HepG2 (cell line): ENCODE data around the gene ZNF883. TPM values are rescaled to one million over a fixed set of nuclear protein-coding genes. Genes with fewer than 3 reads are reported as not detected.

Experiments used
- ARNT ChIP-seq: fragments of 450-650 bp; IDR thresholded peaks from 2 replicates; pipeline ENCODE4 v1.6.1; 2017
- ATF7 ChIP-seq, 2 experiments: fragments of 450-650 bp in 1 of 2; sonication (generic) in 1 of 2; formaldehyde crosslinking in 1 of 2; IDR thresholded peaks; 2 replicates each; pipeline versions ENCODE4 v1.4.0 to v1.6.1; 2016 to 2020; ENCODE audit warnings: antibody characterized with exemption in 1 of 2, mild to moderate bottlenecking in 1 of 2, missing genetic modification reagents in 1 of 2
- BORCS8-MEF2B ChIP-seq: sonication (generic); formaldehyde crosslinking; IDR thresholded peaks from 2 replicates; pipeline ENCODE4 v1.8.0; 2022; ENCODE audit warnings: mild to moderate bottlenecking, missing genetic modification reagents
- CEBPB ChIP-seq: IDR thresholded peaks from 2 replicates; pipeline ENCODE4 v1.6.1; 2011; ENCODE audit warnings: low read depth, low read length, improper control_type of control experiment, borderline replicate concordance
- GLMP ChIP-seq: sonication (generic); formaldehyde crosslinking; IDR thresholded peaks from 2 replicates; pipeline ENCODE4 v1.9.0; 2021; ENCODE audit warnings: missing genetic modification reagents, mild to moderate bottlenecking, borderline replicate concordance
- KMT2A ChIP-seq: sonication (generic); formaldehyde crosslinking; IDR thresholded peaks from 2 replicates; pipeline ENCODE4 v1.4.0; 2020; ENCODE audit warnings: missing genetic modification reagents
- KMT2B ChIP-seq: IDR thresholded peaks from 2 replicates; pipeline ENCODE4 v1.6.1; 2016; ENCODE audit warnings: missing genetic modification reagents, missing compliant biosample characterization
- MTF2 ChIP-seq: sonication (generic); formaldehyde crosslinking; IDR thresholded peaks from 2 replicates; pipeline ENCODE4 v1.5.0; 2020; ENCODE audit warnings: missing genetic modification reagents, borderline replicate concordance
- NFYC ChIP-seq: IDR thresholded peaks from 2 replicates; pipeline ENCODE4 v1.6.1; 2016; ENCODE audit warnings: missing genetic modification reagents, missing compliant biosample characterization
- PAXIP1 ChIP-seq: sonication (generic); formaldehyde crosslinking; conservative IDR thresholded peaks from 2 replicates; pipeline ENCODE4 v1.4.0; 2020; ENCODE audit warnings: mild to moderate bottlenecking, missing genetic modification reagents, moderate library complexity
- STAT5B ChIP-seq: sonication (generic); formaldehyde crosslinking; IDR thresholded peaks from 2 replicates; pipeline ENCODE4 v1.4.0; 2020; ENCODE audit warnings: missing genetic modification reagents
- STAT6 ChIP-seq: sonication (generic); formaldehyde crosslinking; IDR thresholded peaks from 2 replicates; pipeline ENCODE4 v1.4.0; 2020; ENCODE audit warnings: missing genetic modification reagents, mild to moderate bottlenecking, borderline replicate concordance
- TBX2 ChIP-seq: sonication (generic); formaldehyde crosslinking; IDR thresholded peaks from 2 replicates; pipeline ENCODE4 v1.5.0; 2020; ENCODE audit warnings: missing genetic modification reagents, mild to moderate bottlenecking, borderline replicate concordance
- TP53 ChIP-seq: sonication (generic); formaldehyde crosslinking; conservative IDR thresholded peaks from 2 replicates; pipeline ENCODE4 v1.4.0; 2020; ENCODE audit warnings: missing genetic modification reagents
- ZBTB33 ChIP-seq: sonication (generic); formaldehyde crosslinking; IDR thresholded peaks from 2 replicates; pipeline ENCODE4 v1.4.0; 2020; ENCODE audit warnings: missing genetic modification reagents
- ZMYM2 ChIP-seq: sonication (generic); formaldehyde crosslinking; IDR thresholded peaks from 2 replicates; pipeline ENCODE4 v1.8.0; 2022; ENCODE audit warnings: mild to moderate bottlenecking, missing genetic modification reagents
- ZNF549 ChIP-seq: sonication (generic); formaldehyde crosslinking; IDR thresholded peaks from 2 replicates; pipeline ENCODE4 v1.5.0; 2020; ENCODE audit warnings: missing genetic modification reagents
- ZNF678 ChIP-seq: sonication (generic); formaldehyde crosslinking; IDR thresholded peaks from 2 replicates; pipeline ENCODE4 v1.4.0; 2020; ENCODE audit warnings: mild to moderate bottlenecking, missing genetic modification reagents
- polyA plus RNA-seq, 8 experiments: library from polyadenylated mRNA; depleted of rRNA in 3 of 8; stranded (reverse) in 7 of 8; unstranded in 1 of 8; fragments of >200 nt; fragmentation: Illumina TruSeq in 4 of 8; extraction: Trizol in 4 of 8; gene quantifications; 2 replicates each; pipeline versions ENCODE4 v1.2.1 to v1.2.3, GENCODE V29; 2011 to 2016; ENCODE audit warnings: low read depth in 4 of 8, missing spikeins in 1 of 8, mixed read lengths in 1 of 8; ENCODE audit not compliant: insufficient read depth in 1 of 8
- total RNA-seq, 5 experiments: library from RNA; depleted of rRNA; stranded (reverse); fragments of >200 nt; fragmentation: Illumina TruSeq; extraction: Trizol; gene quantifications; 2 replicates each; pipeline ENCODE4 v1.2.3, GENCODE V29; 2016; ENCODE audit warnings: low read depth in 1 of 5

The ZNF883 gene
- total and polyA plus RNA-seq, 2 of the 13 experiments (the other 11 are each of a cell fraction or from before 2014, with no cell fraction given) = 5.3 to 10.0 TPM

GRCh38 chr9:113056191-113057106 lies 44.5 kb upstream of the ZNF883 start, which contains the start of gene ZFP37 (continued):
- TF ChIP-seq ZNF678 (CRISPR knock-in tag) (no peak), ZMYM2 (CRISPR knock-in tag) (no peak), ZNF549 (no peak), NFYC (CRISPR knock-in tag) (peak; percentile 26; the same call in 1 of the 2 replicates), KMT2B (peak; percentile 85; the same call in 1 of the 2 replicates), PAXIP1 (CRISPR knock-in tag) (peak; percentile 37; the same call in 1 of the 2 replicates), STAT5B (CRISPR knock-in tag) (no peak), CEBPB (no peak), BORCS8-MEF2B (CRISPR knock-in tag) (0 out of 2 replicates have a peak, but pooled peaks have one; percentile 44), TP53 (0 out of 2 replicates have a peak, but pooled peaks have one; percentile 55), STAT6 (CRISPR knock-in tag) (peak; percentile 84; the same call in 1 of the 2 replicates), TBX2 (CRISPR knock-in tag) (peak; percentile 43; the same call in 1 of the 2 replicates), GLMP (CRISPR knock-in tag) (no peak), MTF2 (no peak), ARNT (no peak), ZBTB33 (CRISPR knock-in tag) (no peak), KMT2A (CRISPR knock-in tag) (peak; percentile 75; the same call in 1 of the 2 replicates), ATF7 (IDR thresholded peaks at IDR 0.05) (no peak), ATF7 (CRISPR knock-in tag; IDR thresholded peaks at IDR 0.05) (no peak)
